GM18907 (cell line): ENCODE results near the gene PTBP1.

ENCODE experiments used
- ATAC-seq: cut with Tn5 transposase; IDR thresholded peaks from one replicate; pipeline ENCODE4 v1.9.1; 2021; ENCODE audit warnings: mild to moderate bottlenecking, moderate library complexity; ENCODE audit not compliant: unreplicated experiment

The PTBP1 gene

GRCh38 chr19:772063-772462, 25.2 kb upstream of the PTBP1 start:
- no peak for ATAC-seq

- no peak for ATAC-seq
These were observed 24.4 kb upstream of the PTBP1 start for GRCh38 chr19:772730-773436.

- ATAC-seq, result no peak
These were observed 20.7 kb upstream of the PTBP1 start for GRCh38 chr19:776549-776948.

GRCh38 chr19:778910-779653, 18.2 kb upstream of the PTBP1 start:
- no peak for ATAC-seq

- ATAC-seq, result no peak
These were observed 16.3 kb upstream of the PTBP1 start for GRCh38 chr19:780935-781334.

- no peak for ATAC-seq
These were observed 15.5 kb upstream of the PTBP1 start for GRCh38 chr19:781800-782184.

GRCh38 chr19:782185-782877, 14.9 kb upstream of the PTBP1 start:
- no peak for ATAC-seq

- ATAC-seq, result no peak
These were observed 14.2 kb upstream of the PTBP1 start for GRCh38 chr19:782878-783668.

GRCh38 chr19:784541-784940, 12.7 kb upstream of the PTBP1 start:
- ATAC-seq, result no peak

GRCh38 chr19:787536-787935, 9.7 kb upstream of the PTBP1 start:
- ATAC-seq, result no peak

- ATAC-seq, result no peak
These were observed 8.6 kb upstream of the PTBP1 start for GRCh38 chr19:788686-788982.

GRCh38 chr19:788983-789700, 8.1 kb upstream of the PTBP1 start:
- no peak for ATAC-seq

- ATAC-seq, result no peak
These were observed 7.6 kb upstream of the PTBP1 start for GRCh38 chr19:789701-790060.

- ATAC-seq, result no peak
These were observed 6.2 kb upstream of the PTBP1 start for GRCh38 chr19:791007-791566.

GRCh38 chr19:791567-792305, 5.5 kb upstream of the PTBP1 start:
- no peak for ATAC-seq

GRCh38 chr19:792306-792885, 4.9 kb upstream of the PTBP1 start:
- ATAC-seq, result no peak

GRCh38 chr19:793806-794205, 3.4 kb upstream of the PTBP1 start:
- ATAC-seq, result no peak

GRCh38 chr19:795073-795611, 2.1 kb upstream of the PTBP1 start:
- ATAC-seq, result no peak
